Measurements from ENCODE around the gene KAZN. TPM values are rescaled to one million over a fixed set of nuclear protein-coding genes. Genes with fewer than 3 reads are reported as not detected.

The KAZN gene
- total and polyA plus RNA-seq, 3 donors from 2014 or later = 12.1 to 14.6 (median 13.8) TPM

- DNase-seq = no peak
- WGBS, 2 donors = 45 to 48% methylated on average over 7 of the region's 7 CpGs
- H3K4me3 ChIP-seq = no peak overlapping the region
- H3K9me3 ChIP-seq = no peaks in the 10 kb centered on the region
- H3K36me3 ChIP-seq (ENCODE audit: low read depth, missing control alignments) = no peaks in the 10 kb centered on the region
- no peak overlapping the region for H3K27ac ChIP-seq
- intact Hi-C loops (cut with DNase I; ENCODE audit: low total_unique reads) = loop anchor here (10.0 kb wide), 1 partner anchor 104 kb away; no protein-coding TSS in a partner anchor
- no peak for TF ChIP-seq CTCF (IDR thresholded peaks at IDR 0.05)
- no peak for TF ChIP-seq POLR2A (IDR thresholded peaks at IDR 0.05)
- H3K27me3 ChIP-seq = no peaks in the 10 kb centered on the region
- peaks cover 7% of the 10 kb centered on the region for H3K4me1 ChIP-seq
Measured at GRCh38 chr1:14921057-14921456, 322.6 kb downstream of the KAZN start.

DNA sequence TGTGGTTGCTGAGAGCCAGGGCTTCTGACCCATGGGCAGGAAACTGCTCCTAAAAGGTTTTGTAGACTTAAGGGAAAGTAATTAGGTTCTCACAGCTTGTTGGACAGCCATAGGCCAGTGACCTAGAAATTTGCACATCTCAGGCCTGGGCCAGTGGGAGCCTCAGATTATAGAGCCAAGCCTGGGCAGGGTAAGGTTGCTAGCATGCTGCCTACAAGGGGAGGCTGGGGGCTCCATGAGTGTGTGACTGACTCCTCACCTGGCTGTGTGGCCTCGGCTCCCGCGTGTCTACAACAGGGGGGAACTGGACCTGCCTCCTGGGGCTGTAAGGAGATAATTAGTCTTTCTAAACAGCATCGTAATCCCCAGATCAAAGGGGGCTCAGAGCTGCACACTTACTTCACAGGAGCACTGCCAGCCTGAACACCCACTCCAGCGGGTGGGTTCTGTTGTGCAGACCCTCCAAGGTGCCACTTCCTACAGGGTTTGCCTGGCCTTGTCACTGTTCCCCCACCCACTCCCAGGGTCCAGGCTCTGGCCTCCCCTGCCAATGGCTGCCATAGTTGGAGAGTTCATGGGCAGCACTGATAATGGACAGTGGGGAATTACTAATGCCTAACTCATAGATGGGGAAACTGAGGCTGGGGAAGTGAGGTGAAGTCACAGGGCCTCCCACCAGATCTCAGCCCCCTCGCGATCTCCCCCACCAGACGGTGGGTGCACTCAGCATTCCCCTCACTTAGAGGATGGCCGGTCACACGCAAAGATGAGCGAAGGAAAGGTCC is 324.6 kb downstream of the KAZN start:
- no peaks in the 10 kb centered on the region for H3K36me3 ChIP-seq (ENCODE audit: low read depth, missing control alignments)
- intact Hi-C loops (cut with DNase I; ENCODE audit: low total_unique reads) = loop anchor here (10.0 kb wide), 1 partner anchor 102 kb away; no protein-coding TSS in a partner anchor
- no peaks in the 10 kb centered on the region for H3K27me3 ChIP-seq
- H3K9me3 ChIP-seq = no peaks in the 10 kb centered on the region
- peak overlapping the region; percentile 38 to 68 for H3K4me3 ChIP-seq
- peaks cover 10% of the 10 kb centered on the region for H3K4me1 ChIP-seq
- no peak for TF ChIP-seq POLR2A (IDR thresholded peaks at IDR 0.05)
- no peak for TF ChIP-seq CTCF (IDR thresholded peaks at IDR 0.05)
- DNase-seq = no peak
- WGBS, 2 donors = 57 to 61% methylated on average over 2 to 11 of the region's 11 CpGs
- peak overlapping the region in 1 of 2 donors; percentile 68 for H3K27ac ChIP-seq

GRCh38 chr1:14923727-14924452 is 325.4 kb downstream of the KAZN start:
- no peaks in the 10 kb centered on the region for H3K36me3 ChIP-seq (ENCODE audit: low read depth, missing control alignments)
- H3K4me3 ChIP-seq = peak overlapping the region; percentile 38 to 68
- WGBS, 2 donors = 4 to 13% methylated on average over 3 to 100 of the region's 101 CpGs
- peak; percentile 81 for DNase-seq
- H3K4me1 ChIP-seq = peaks cover 18% of the 10 kb centered on the region
- intact Hi-C loops (cut with DNase I; ENCODE audit: low total_unique reads) = loop anchor here (10.0 kb wide), 1 partner anchor 101 kb away; no protein-coding TSS in a partner anchor
- no peaks in the 10 kb centered on the region for H3K27me3 ChIP-seq
- H3K9me3 ChIP-seq = no peaks in the 10 kb centered on the region
- TF ChIP-seq CTCF (IDR thresholded peaks at IDR 0.05) (no peak), POLR2A (IDR thresholded peaks at IDR 0.05) (no peak)
- peak overlapping the region in 1 of 2 donors; percentile 69 for H3K27ac ChIP-seq

GRCh38 chr1:14924455-14925331 is 326.2 kb downstream of the KAZN start:
- Histone ChIP-seq H3K4me3 (peak overlapping the region; percentile 68 to 77), H3K4me1 (peaks cover 26% of the 10 kb centered on the region), H3K36me3 (ENCODE audit: low read depth, missing control alignments) (no peaks in the 10 kb centered on the region), H3K9me3 (no peaks in the 10 kb centered on the region), H3K27ac (peak overlapping the region; percentile 63 to 69), H3K27me3 (no peaks in the 10 kb centered on the region)
- TF ChIP-seq POLR2A (IDR thresholded peaks at IDR 0.05) = no peak
- no peak for TF ChIP-seq CTCF (IDR thresholded peaks at IDR 0.05)
- intact Hi-C loops (cut with DNase I; ENCODE audit: low total_unique reads) = loop anchor here (10.0 kb wide), 1 partner anchor 100 kb away; no protein-coding TSS in a partner anchor
- WGBS, 2 donors = 1 to 3% methylated on average over 17 to 76 of the region's 94 CpGs
- DNase-seq = peak; percentile 59

Data from testis (tissue), 3 donors.